SU-DHL-6 (cell line): ENCODE results near the gene PRKAG1.
A peak's percentile ranks its signal among the peaks of the same experiment; 100 is the strongest.

Source experiments
- H2AFZ ChIP-seq: fragments of 200-600 bp; sonication (generic); 2 replicates; pipeline ENCODE4 v1.6.1; 2014; ENCODE audit warnings: low read depth, mild to moderate bottlenecking, moderate library complexity, mixed read lengths, antibody characterized with exemption, low read length; ENCODE audit not compliant: severe bottlenecking
- H3F3A ChIP-seq: fragments of 200-600 bp; shearing (Covaris generic); 2 replicates; pipeline ENCODE4 v1.6.0; 2016; ENCODE audit warnings: antibody characterized with exemption, mild to moderate bottlenecking; ENCODE audit not compliant: insufficient read depth
- H3K27ac ChIP-seq: fragments of 200-600 bp; sonication (generic); 2 replicates; pipeline ENCODE4 v1.5.1; 2016; ENCODE audit warnings: low read depth, mild to moderate bottlenecking, low read length, moderate library complexity, mixed read lengths
- H3K27me3 ChIP-seq: fragments of 200-600 bp; sonication (generic), shearing (Covaris generic); 2 replicates; pipeline ENCODE4 v1.6.0; 2014; ENCODE audit warnings: mild to moderate bottlenecking, low read length
- H3K36me3 ChIP-seq: fragments of 200-600 bp; sonication (generic); 2 replicates; pipeline ENCODE4 v1.6.1; 2014; ENCODE audit warnings: mild to moderate bottlenecking, low read length, mixed read lengths
- H3K4me2 ChIP-seq: fragments of 300-600, 200-600 bp; shearing (Covaris generic), sonication (generic); 2 replicates; pipeline ENCODE4 v1.6.0; 2014; ENCODE audit warnings: low read length, low read depth, mild to moderate bottlenecking; ENCODE audit not compliant: poor library complexity, severe bottlenecking
- H3K4me3 ChIP-seq: fragments of 200-600 bp; sonication (generic); 2 replicates; pipeline ENCODE4 v1.5.1; 2014; ENCODE audit warnings: antibody characterized with exemption, low read length, mild to moderate bottlenecking, mixed read lengths; ENCODE audit not compliant: insufficient read depth, poor library complexity, severe bottlenecking
- H3K79me2 ChIP-seq: fragments of 200-600 bp; sonication (generic); 2 replicates; pipeline ENCODE4 v1.6.1; 2014; ENCODE audit warnings: mild to moderate bottlenecking, low read length, moderate library complexity; ENCODE audit not compliant: insufficient read depth
- H3K9ac ChIP-seq: fragments of 200-600 bp; sonication (generic); 2 replicates; pipeline ENCODE4 v1.7.0; 2014; ENCODE audit warnings: mild to moderate bottlenecking, low read length
- H3K9me2 ChIP-seq: fragments of 200-600 bp; sonication (generic); replicated peaks from 2 replicates; pipeline ENCODE4 v1.6.1; 2014; ENCODE audit warnings: low read length; ENCODE audit not compliant: insufficient read depth
- H3K9me3 ChIP-seq: fragments of 200-600 bp; sonication (generic); 2 replicates; pipeline ENCODE4 v1.6.1; 2014; ENCODE audit warnings: low read length, mixed read lengths; ENCODE audit not compliant: insufficient read depth
- H4K20me1 ChIP-seq: fragments of 200-600 bp; sonication (generic); 2 replicates; pipeline ENCODE4 v1.6.1; 2014; ENCODE audit warnings: low read depth, mild to moderate bottlenecking, antibody characterized with exemption, low read length, moderate library complexity, mixed read lengths
- EZH2phosphoT487 ChIP-seq: fragments of 200-600 bp; sonication (generic), shearing (Covaris generic); conservative IDR thresholded peaks from 2 replicates; pipeline ENCODE4 v1.6.1; 2018; ENCODE audit warnings: mild to moderate bottlenecking, antibody characterized with exemption, low read length, moderate library complexity, mixed read lengths
- TF ChIP-seq, protein P1 (sequence below): fragments of 200-600 bp; sonication (generic); IDR thresholded peaks from one replicate; pipeline ENCODE4 v1.5.1; 2017; ENCODE audit warnings: antibody characterized with exemption, mild to moderate bottlenecking, low read length, moderate library complexity; ENCODE audit not compliant: insufficient read depth, poor library complexity, severe bottlenecking

PRKAG1 gene

DNA sequence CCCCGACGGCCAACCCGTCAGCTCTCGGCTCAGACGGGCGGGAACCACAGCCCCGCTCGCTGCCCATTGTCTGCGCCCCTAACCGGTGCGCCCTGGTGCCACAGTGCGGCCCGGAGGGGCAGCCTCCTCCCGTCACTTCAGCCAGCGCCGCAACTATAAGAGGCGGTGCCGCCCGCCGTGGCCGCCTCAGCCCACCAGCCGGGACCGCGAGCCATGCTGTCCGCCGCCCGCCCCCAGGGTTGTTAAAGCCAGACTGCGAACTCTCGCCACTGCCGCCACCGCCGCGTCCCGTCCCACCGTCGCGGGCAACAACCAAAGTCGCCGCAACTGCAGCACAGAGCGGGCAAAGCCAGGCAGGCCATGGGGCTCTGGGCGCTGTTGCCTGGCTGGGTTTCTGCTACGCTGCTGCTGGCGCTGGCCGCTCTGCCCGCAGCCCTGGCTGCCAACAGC lies 40.3 kb downstream of the PRKAG1 start, which contains the start of gene WNT1:
WNT1 (plus strand) TSS at position 32 of the 450 bp plus-strand sequence; CDS start at position 361, 329 bp downstream.
- Histone ChIP-seq H3K79me2 (no peaks in the 10 kb centered on the region), H3K9me3 (no peaks in the 10 kb centered on the region), H4K20me1 (no peaks in the 10 kb centered on the region), H3K4me2 (peak within 1 kb of the TSS; percentile 44), H3K27me3 (no peaks in the 10 kb centered on the region), H3K27ac (no peak within 1 kb of the TSS), H3K4me3 (no peak within 1 kb of the TSS), H3K9ac (no peak within 1 kb of the TSS), H3F3A (no peaks in the 10 kb centered on the region), H3K36me3 (no peaks in the 10 kb centered on the region), H2AFZ (peak within 1 kb of the TSS; percentile 81), H3K9me2 (no peaks in the 10 kb centered on the region)
- TF ChIP-seq EZH2phosphoT487: no peak
- TF ChIP-seq, protein P1, sequence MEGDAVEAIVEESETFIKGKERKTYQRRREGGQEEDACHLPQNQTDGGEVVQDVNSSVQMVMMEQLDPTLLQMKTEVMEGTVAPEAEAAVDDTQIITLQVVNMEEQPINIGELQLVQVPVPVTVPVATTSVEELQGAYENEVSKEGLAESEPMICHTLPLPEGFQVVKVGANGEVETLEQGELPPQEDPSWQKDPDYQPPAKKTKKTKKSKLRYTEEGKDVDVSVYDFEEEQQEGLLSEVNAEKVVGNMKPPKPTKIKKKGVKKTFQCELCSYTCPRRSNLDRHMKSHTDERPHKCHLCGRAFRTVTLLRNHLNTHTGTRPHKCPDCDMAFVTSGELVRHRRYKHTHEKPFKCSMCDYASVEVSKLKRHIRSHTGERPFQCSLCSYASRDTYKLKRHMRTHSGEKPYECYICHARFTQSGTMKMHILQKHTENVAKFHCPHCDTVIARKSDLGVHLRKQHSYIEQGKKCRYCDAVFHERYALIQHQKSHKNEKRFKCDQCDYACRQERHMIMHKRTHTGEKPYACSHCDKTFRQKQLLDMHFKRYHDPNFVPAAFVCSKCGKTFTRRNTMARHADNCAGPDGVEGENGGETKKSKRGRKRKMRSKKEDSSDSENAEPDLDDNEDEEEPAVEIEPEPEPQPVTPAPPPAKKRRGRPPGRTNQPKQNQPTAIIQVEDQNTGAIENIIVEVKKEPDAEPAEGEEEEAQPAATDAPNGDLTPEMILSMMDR: no peak

DNA sequence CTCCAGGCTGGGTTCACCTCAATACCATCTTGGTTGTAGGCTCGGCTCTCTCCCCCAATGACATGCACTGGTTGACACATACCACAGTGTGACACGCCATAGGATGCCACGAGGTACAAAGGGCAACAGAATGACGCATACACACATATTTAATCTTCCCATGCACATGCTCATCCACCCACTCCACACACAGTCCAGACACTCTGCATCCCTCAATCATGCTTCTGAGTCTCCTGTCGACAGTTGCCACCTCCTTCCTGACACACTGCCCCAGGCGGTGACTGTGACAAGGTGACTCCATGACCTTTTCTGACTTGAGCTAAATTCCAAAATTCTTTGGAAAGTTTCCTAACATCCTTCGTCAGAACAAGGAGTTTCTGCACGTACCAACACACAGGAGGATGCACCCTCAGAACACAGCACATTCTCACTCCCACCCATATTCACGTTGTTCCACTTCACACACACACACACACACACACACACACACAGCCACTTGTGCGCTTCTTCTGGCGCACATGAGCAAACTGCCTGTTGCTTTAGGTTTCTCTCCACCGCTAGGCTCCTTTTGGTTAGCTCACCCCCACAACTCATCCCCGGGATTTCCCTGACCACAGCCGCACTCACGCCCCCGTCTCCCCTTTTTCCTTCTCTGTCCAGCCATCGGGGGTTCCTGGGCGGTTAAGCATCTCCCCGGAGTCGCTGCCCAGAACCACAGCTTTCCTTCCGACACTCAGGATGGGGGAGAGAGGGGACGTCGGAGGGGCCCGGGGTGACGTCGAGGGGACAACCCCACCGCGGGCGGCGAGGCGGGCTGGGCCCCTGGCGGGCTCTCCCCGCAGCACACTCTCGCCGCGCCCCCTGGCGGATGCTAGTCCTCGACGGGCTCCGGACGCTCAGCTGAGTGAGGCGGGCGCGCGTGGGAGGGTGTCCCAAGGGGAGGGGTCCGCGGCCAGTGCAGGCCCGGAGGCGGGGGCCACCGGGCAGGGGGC lies 41.0 kb downstream of the PRKAG1 start:
- Histone ChIP-seq H3K36me3 (no peaks in the 10 kb centered on the region), H3K4me3 (no peak overlapping the region), H3K4me2 (peak overlapping the region; percentile 44), H3K9ac (no peak overlapping the region), H3K9me2 (no peaks in the 10 kb centered on the region), H2AFZ (peak overlapping the region; percentile 81), H4K20me1 (no peaks in the 10 kb centered on the region), H3K27ac (no peak overlapping the region), H3K79me2 (no peaks in the 10 kb centered on the region), H3K9me3 (no peaks in the 10 kb centered on the region), H3F3A (no peaks in the 10 kb centered on the region), H3K27me3 (no peaks in the 10 kb centered on the region)
- no peak for TF ChIP-seq EZH2phosphoT487
- TF ChIP-seq, protein P1: peak; percentile 78

DNA sequence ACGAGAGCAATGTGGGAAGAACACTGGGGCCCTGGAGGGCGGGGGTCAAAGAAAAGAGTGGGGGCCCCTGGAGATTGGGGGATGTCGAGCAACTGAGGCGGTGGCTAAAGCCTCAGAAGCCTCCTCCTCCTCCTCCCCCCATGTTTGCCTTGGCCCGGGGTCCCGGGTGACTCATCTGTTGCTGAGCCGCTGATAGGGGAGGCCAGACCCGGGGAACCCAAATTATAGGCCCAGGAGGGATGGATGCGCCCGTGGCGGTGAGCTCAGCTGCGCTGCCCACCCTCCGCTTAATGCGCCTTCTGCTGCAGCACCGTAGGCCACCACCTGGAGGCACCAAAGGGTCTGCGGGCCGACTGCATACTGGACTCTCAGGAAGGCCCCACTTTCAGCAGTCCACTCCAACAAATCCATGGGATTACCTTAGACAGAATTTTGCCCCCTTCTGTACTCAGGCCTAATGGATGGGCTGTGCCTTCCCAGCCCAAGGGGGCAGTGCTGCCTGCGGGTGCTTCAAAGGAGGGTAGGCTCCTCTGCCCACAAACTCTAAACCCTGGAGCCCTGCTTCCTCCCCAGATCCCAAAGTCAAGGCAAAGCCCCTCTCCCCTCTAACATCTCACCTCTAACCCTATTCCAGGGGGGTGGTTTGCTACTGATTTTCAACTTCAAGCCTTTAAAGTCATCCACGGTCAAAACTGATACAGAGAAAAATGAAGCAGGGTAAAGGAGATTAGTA lies 44.5 kb downstream of the PRKAG1 start:
- Histone ChIP-seq H2AFZ (no peak overlapping the region), H3K79me2 (no peaks in the 10 kb centered on the region), H3K9me3 (no peaks in the 10 kb centered on the region), H3K27ac (no peak overlapping the region), H3K4me2 (no peak overlapping the region), H3K4me3 (no peak overlapping the region), H4K20me1 (no peaks in the 10 kb centered on the region), H3K9me2 (no peaks in the 10 kb centered on the region), H3F3A (no peaks in the 10 kb centered on the region), H3K36me3 (no peaks in the 10 kb centered on the region), H3K9ac (no peak overlapping the region), H3K27me3 (no peaks in the 10 kb centered on the region)
- no peak for TF ChIP-seq EZH2phosphoT487
- TF ChIP-seq, protein P1: peak; percentile 25
